ENCODE data around the gene DENND5B. TPM values are rescaled to one million over a fixed set of nuclear protein-coding genes. Genes with fewer than 3 reads are reported as not detected.

DENND5B gene
- total and polyA plus RNA-seq, 10 of the 15 experiments (the other 5 are each of a cell fraction or from before 2014, with no cell fraction given), result 0.39 to 32.5 (median 20.6) TPM

- in situ Hi-C loops (cut with MboI), result no loop called here
- no peak for TF ChIP-seq MYB (IDR thresholded peaks at IDR 0.05; ENCODE audit: borderline replicate concordance, low read depth, low read length)
- TF ChIP-seq ZNF24 (IDR thresholded peaks at IDR 0.05), result no peak
- TF ChIP-seq RBBP5 (conservative IDR thresholded peaks at IDR 0.05), result no peak
- TF ChIP-seq FOXM1 (IDR thresholded peaks at IDR 0.05; ENCODE audit: low read depth, low read length), result no peak
- TF ChIP-seq, protein P1, sequence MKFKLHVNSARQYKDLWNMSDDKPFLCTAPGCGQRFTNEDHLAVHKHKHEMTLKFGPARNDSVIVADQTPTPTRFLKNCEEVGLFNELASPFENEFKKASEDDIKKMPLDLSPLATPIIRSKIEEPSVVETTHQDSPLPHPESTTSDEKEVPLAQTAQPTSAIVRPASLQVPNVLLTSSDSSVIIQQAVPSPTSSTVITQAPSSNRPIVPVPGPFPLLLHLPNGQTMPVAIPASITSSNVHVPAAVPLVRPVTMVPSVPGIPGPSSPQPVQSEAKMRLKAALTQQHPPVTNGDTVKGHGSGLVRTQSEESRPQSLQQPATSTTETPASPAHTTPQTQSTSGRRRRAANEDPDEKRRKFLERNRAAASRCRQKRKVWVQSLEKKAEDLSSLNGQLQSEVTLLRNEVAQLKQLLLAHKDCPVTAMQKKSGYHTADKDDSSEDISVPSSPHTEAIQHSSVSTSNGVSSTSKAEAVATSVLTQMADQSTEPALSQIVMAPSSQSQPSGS (IDR thresholded peaks at IDR 0.05; ENCODE audit: low read length), result no peak
- TF ChIP-seq PAX8 (IDR thresholded peaks at IDR 0.05), result no peak
- no peak for TF ChIP-seq CBX3 (IDR thresholded peaks at IDR 0.05; ENCODE audit: borderline replicate concordance, low read depth)
- TF ChIP-seq ZBED1 (IDR thresholded peaks at IDR 0.05; ENCODE audit: borderline replicate concordance), result no peak
- no peak for TF ChIP-seq NR2C1 (IDR thresholded peaks at IDR 0.05)
- no peak for TF ChIP-seq IKZF1 (conservative IDR thresholded peaks at IDR 0.05)
- no peak for TF ChIP-seq HDAC2 (IDR thresholded peaks at IDR 0.05)
- TF ChIP-seq CEBPB (IDR thresholded peaks at IDR 0.05; ENCODE audit: borderline replicate concordance in 1 of 2, low read depth in 2 of 2, low read length in 2 of 2), result no peak
- TF ChIP-seq SMAD1 (IDR thresholded peaks at IDR 0.05; ENCODE audit: low read depth, partially characterized antibody), result no peak
- TF ChIP-seq STAT1 (conservative IDR thresholded peaks at IDR 0.05), result no peak
- TF ChIP-seq, protein P2, sequence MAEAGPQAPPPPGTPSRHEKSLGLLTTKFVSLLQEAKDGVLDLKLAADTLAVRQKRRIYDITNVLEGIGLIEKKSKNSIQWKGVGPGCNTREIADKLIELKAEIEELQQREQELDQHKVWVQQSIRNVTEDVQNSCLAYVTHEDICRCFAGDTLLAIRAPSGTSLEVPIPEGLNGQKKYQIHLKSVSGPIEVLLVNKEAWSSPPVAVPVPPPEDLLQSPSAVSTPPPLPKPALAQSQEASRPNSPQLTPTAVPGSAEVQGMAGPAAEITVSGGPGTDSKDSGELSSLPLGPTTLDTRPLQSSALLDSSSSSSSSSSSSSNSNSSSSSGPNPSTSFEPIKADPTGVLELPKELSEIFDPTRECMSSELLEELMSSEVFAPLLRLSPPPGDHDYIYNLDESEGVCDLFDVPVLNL (IDR thresholded peaks at IDR 0.05; ENCODE audit: low read depth, low read length), result no peak
- no peak for TF ChIP-seq ZNF217 (IDR thresholded peaks at IDR 0.05)
- TF ChIP-seq, protein P3, sequence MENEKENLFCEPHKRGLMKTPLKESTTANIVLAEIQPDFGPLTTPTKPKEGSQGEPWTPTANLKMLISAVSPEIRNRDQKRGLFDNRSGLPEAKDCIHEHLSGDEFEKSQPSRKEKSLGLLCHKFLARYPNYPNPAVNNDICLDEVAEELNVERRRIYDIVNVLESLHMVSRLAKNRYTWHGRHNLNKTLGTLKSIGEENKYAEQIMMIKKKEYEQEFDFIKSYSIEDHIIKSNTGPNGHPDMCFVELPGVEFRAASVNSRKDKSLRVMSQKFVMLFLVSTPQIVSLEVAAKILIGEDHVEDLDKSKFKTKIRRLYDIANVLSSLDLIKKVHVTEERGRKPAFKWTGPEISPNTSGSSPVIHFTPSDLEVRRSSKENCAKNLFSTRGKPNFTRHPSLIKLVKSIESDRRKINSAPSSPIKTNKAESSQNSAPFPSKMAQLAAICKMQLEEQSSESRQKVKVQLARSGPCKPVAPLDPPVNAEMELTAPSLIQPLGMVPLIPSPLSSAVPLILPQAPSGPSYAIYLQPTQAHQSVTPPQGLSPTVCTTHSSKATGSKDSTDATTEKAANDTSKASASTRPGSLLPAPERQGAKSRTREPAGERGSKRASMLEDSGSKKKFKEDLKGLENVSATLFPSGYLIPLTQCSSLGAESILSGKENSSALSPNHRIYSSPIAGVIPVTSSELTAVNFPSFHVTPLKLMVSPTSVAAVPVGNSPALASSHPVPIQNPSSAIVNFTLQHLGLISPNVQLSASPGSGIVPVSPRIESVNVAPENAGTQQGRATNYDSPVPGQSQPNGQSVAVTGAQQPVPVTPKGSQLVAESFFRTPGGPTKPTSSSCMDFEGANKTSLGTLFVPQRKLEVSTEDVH (IDR thresholded peaks at IDR 0.05; ENCODE audit: low read depth, partially characterized antibody), result no peak
- FAIRE-seq, result no peak
- intact Hi-C loops (cut with micrococcal nuclease; ENCODE audit: unreplicated experiment), result no loop called here
- BruUV-seq (replicated peaks), result no TSS peak
- ChIA-PET SMC1A (ENCODE audit: uncharacterized antibody, unreplicated experiment) (interaction anchor here (0.7 kb wide), 1 partner anchor 1136 kb away, joined by 3 read pairs; no protein-coding TSS in a partner anchor), CTCF (no interaction called here), RAD21 (ENCODE audit: unreplicated experiment) (no interaction called here), POLR2A (no interaction called here)
- H3K27ac ChIP-seq (ENCODE audit: control insufficient read depth, insufficient read depth), result no peak overlapping the region
- no peak overlapping the region for H3K4me3 ChIP-seq
- no peaks in the 10 kb centered on the region for H3K79me2 ChIP-seq (ENCODE audit: control insufficient read depth, insufficient read depth, low read length)
- H3K36me3 ChIP-seq (ENCODE audit: control insufficient read depth in 2 of 2, insufficient read depth in 2 of 2, low read length in 1 of 2), result peaks cover 0 to 13% of the 10 kb centered on the region in 2 experiments; a peak in 2 of 4 replicates
- ATAC-seq, result no peak
- H3K4me2 ChIP-seq (ENCODE audit: control insufficient read depth, insufficient read depth), result no peak overlapping the region
- no peaks in the 10 kb centered on the region for H3K9me3 ChIP-seq (replicated peaks; ENCODE audit: control insufficient read depth, insufficient read depth, low read length)
- 89% methylated on average over 4 of the region's 4 CpGs for WGBS (ENCODE audit: insufficient coverage, insufficient replicate concordance, low lambda C conversion rate, missing lambda C conversion rate)
- no peaks in the 10 kb centered on the region for H3K27me3 ChIP-seq (replicated peaks in 1 of 2; ENCODE audit: control insufficient read depth in 2 of 2, insufficient read depth in 2 of 2, low read length in 1 of 2)
- no peak overlapping the region for H3K9ac ChIP-seq (ENCODE audit: control insufficient read depth, insufficient read depth, low read length)
- no peak for DNase-seq (ENCODE audit: low read depth, low spot score)
- no peaks in the 10 kb centered on the region for H4K20me1 ChIP-seq (ENCODE audit: control insufficient read depth, insufficient read depth)
- H2AFZ ChIP-seq (ENCODE audit: control insufficient read depth, low read depth, low read length), result no peak overlapping the region
- no peaks in the 10 kb centered on the region for H3K4me1 ChIP-seq (ENCODE audit: control insufficient read depth, insufficient read depth, low read length)
Measured at GRCh38 chr12:31388713-31389112, 202.2 kb downstream of the DENND5B start.

All from GM12878 (cell line).